AG09319 (cell line): ENCODE measurements around the gene TMEM61.

Source experiments
- DNase-seq: peaks from one replicate; pipeline ENCODE4 v3.0.0-alpha.2; 2010; ENCODE audit warnings: low read depth; ENCODE audit errors: extremely low read depth
- TF ChIP-seq, protein P1 (sequence below): IDR thresholded peaks from 2 replicates; pipeline ENCODE4 v1.5.1; 2011; ENCODE audit warnings: low read depth, mild to moderate bottlenecking, inconsistent platforms, low read length, moderate library complexity

The TMEM61 gene

DNA sequence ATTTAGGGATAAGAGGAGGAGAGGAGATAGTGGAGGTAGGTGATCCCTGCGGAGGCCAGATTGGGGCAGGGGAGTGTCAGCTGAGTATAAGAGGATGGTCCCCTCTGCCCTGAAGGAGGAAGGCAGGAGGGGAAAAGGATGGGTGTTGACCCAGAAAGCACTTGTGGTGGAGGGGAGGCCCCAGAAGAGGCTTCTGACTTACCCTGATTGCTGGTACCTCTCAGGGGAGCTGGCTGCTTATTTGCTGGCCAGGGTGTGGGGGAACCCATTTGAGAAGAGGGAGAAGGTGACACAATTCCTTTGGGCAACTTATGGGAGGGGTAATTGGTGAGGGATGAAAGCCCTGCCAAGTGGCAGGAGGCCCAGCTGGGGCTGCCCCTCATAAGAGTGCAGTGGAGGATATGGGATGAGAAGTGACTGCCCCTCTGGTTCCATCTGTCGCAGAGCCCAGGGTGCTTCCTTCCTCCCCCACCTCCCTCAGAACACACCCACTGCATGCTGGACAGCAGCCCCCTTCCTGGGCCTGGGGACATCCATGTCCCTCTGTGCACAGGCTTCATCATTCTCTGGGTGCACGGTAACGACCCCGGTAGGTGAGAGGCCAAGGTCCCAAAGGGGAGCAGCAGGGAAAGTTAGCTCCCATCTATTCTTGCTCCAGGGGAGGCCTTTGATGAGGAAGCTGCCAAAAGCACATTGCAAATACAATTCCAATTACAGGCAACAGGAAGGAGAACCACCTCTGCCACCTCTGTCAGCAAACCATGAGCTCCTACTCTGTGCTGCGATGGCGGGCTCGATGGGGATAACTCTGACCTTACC lies 57.5 kb downstream of the TMEM61 start:
- TF ChIP-seq, protein P1, sequence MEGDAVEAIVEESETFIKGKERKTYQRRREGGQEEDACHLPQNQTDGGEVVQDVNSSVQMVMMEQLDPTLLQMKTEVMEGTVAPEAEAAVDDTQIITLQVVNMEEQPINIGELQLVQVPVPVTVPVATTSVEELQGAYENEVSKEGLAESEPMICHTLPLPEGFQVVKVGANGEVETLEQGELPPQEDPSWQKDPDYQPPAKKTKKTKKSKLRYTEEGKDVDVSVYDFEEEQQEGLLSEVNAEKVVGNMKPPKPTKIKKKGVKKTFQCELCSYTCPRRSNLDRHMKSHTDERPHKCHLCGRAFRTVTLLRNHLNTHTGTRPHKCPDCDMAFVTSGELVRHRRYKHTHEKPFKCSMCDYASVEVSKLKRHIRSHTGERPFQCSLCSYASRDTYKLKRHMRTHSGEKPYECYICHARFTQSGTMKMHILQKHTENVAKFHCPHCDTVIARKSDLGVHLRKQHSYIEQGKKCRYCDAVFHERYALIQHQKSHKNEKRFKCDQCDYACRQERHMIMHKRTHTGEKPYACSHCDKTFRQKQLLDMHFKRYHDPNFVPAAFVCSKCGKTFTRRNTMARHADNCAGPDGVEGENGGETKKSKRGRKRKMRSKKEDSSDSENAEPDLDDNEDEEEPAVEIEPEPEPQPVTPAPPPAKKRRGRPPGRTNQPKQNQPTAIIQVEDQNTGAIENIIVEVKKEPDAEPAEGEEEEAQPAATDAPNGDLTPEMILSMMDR: no peak
- DNase-seq: no peak

DNA sequence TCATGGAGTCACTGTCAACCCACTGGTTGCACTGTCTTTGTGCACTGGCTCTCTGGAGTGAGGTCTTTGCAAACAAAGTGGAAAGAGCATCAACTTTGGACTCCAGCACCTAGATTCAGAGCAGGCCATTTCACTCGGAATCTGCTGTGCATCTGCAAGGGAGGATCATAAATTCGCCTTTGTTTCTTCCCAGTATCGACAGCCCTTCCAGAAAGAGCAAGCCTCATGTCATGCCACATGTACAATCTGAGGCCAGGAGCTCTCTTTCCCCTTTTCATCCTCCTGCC lies 58.1 kb downstream of the TMEM61 start:
- TF ChIP-seq, protein P1: no peak
- DNase-seq: no peak

- TF ChIP-seq, protein P1: no peak
- DNase-seq: no peak
Measured at GRCh38 chr1:55038974-55039341, 58.5 kb downstream of the TMEM61 start.

GRCh38 chr1:55039342-55040082 lies 59.1 kb downstream of the TMEM61 start, which contains the start of gene PCSK9:
Gene PCSK9 (plus strand): TSS chr1:55039548. CDS start chr1:55039838, 290 bp downstream.
- TF ChIP-seq, protein P1: no peak
- no peak for DNase-seq

- TF ChIP-seq, protein P1: no peak
- no peak for DNase-seq
Measured at GRCh38 chr1:55040083-55040932, 59.9 kb downstream of the TMEM61 start.

DNA sequence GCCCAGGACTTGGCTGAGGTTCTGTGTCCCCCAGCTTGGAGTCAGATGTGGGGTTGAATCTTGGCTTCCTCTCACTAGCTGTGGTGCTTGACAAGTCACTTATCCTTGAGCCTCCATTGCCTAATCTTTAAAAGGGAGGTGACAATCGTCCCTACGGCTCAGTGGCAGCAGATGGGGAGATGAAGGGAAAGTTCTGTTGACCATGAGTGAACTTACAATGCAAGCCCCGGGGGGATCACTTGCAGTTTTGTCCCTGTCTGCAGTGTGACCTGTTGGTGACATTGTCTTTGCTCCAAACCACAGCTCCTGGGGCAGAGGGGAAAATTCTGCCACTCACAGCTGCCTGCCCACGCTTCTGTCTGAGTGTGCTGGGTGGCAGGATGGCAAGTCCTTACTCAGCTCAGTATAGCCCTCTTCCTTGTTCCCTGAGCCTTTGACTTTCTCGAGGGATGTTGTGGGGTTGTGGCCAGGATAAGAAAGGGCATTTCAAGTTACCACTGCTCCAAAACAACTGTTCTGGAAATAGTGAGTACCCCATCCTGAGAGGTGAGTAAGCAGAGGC lies 60.6 kb downstream of the TMEM61 start:
- TF ChIP-seq, protein P1: no peak
- DNase-seq: no peak
